Spleen (tissue), 11 donors: Measurements from ENCODE around the gene SEMA3E. TPM values are rescaled to one million over a fixed set of nuclear protein-coding genes. Genes with fewer than 3 reads are reported as not detected.

Source experiments
- DNase-seq: peaks from one replicate; pipeline ENCODE4 v3.0.0-alpha.2; 2020
- H3K27ac ChIP-seq, 8 donors: fragments of 200-600 bp; sonication (generic) in 7 of 8; 1 replicate in 4 of 8; 2 replicates in 4 of 8; pipeline versions ENCODE4 v1.5.0 to v1.8.0; 2016 to 2021; ENCODE audit warnings: inconsistent platforms in 4 of 8, mild to moderate bottlenecking in 4 of 8, moderate library complexity in 1 of 8
- H3K27me3 ChIP-seq, 7 donors: fragments of 200-600 bp; sonication (generic) in 6 of 7; replicated peaks in 1 of 7; 1 replicate in 4 of 7; 2 replicates in 3 of 7; pipeline versions ENCODE4 v1.5.0 to v1.8.0; 2016 to 2021; ENCODE audit warnings: inconsistent platforms in 3 of 7, mild to moderate bottlenecking in 1 of 7
- H3K36me3 ChIP-seq, 6 donors: fragments of 200-600 bp; sonication (generic) in 5 of 6; 1 replicate in 4 of 6; 2 replicates in 2 of 6; pipeline versions ENCODE4 v1.5.0 to v1.8.0; 2016 to 2021; ENCODE audit warnings: inconsistent platforms in 2 of 6
- H3K4me1 ChIP-seq, 6 donors: fragments of 200-600 bp; sonication (generic) in 5 of 6; 1 replicate in 3 of 6; 2 replicates in 3 of 6; pipeline versions ENCODE4 v1.5.0 to v1.8.0; 2016 to 2021; ENCODE audit warnings: inconsistent platforms in 3 of 6
- H3K4me3 ChIP-seq, 8 donors: fragments of 200-600 bp; sonication (generic) in 7 of 8; 1 replicate in 4 of 8; 2 replicates in 4 of 8; pipeline versions ENCODE4 v1.5.0 to v1.8.0; 2016 to 2021; ENCODE audit warnings: inconsistent platforms in 4 of 8, mild to moderate bottlenecking in 4 of 8, moderate library complexity in 2 of 8
- H3K9me3 ChIP-seq, 8 donors: fragments of 200-600 bp; sonication (generic) in 7 of 8; 1 replicate in 4 of 8; 2 replicates in 4 of 8; pipeline versions ENCODE4 v1.5.0 to v1.8.0; 2016 to 2021; ENCODE audit warnings: inconsistent platforms in 4 of 8
- POLR2A ChIP-seq, 3 donors: fragments of 450-650 bp; IDR thresholded peaks; one replicate each; pipeline ENCODE4 v1.5.1; 2017; ENCODE audit warnings: antibody characterized with exemption in 3 of 3, mild to moderate bottlenecking in 1 of 3
- POLR2AphosphoS5 ChIP-seq, 3 donors: sonication (generic); formaldehyde crosslinking; IDR thresholded peaks; one replicate each; pipeline ENCODE4 v1.5.1; 2017; ENCODE audit warnings: antibody characterized with exemption in 3 of 3
- WGBS, 5 donors: extraction: QIAGEN DNeasy Blood & Tissue Kit in 3 of 5; methylation state at CpG; one replicate each; pipeline versions ENCODE4 v1.1.5 to v1.1.7; 2013 to 2018; 5-methylcytosine and 5-hydroxymethylcytosine counted together
- intact Hi-C: fragments of 100-400 bp; cut with DNase I; formaldehyde crosslinking; loops from one replicate; pipeline ENCODE4 v1.15.0; 2023; ENCODE audit warnings: low total_unique reads
- polyA plus RNA-seq, 3 donors: library from polyadenylated mRNA; stranded (reverse); fragments of 200-250 nt; gene quantifications; one replicate each; pipeline ENCODE4 v1.2.1, GENCODE V29; 2013
- total RNA-seq, 7 donors: library from RNA; depleted of rRNA in 3 of 7; stranded (reverse); fragments of >200 nt in 3 of 7; fragmentation: NEBNext Ultra II Directional in 4 of 7; extraction: Animal tissue kit (Norgen Biotek cat#: 25700) in 4 of 7; gene quantifications; one replicate each; pipeline versions ENCODE4 v1.1.0 to v1.2.1, GENCODE V29; 2016 to 2021
- TF ChIP-seq, protein P1 (sequence below), 11 experiments: fragments of 200-600 bp in 7 of 11; fragments of 450-650 bp in 4 of 11; sonication (generic) in 4 of 11; IDR thresholded peaks in 8 of 11; conservative IDR thresholded peaks in 3 of 11; 1 replicate in 7 of 11; 2 replicates in 4 of 11; pipeline versions ENCODE4 v1.4.0 to v1.8.0; 2016 to 2021; ENCODE audit warnings: antibody characterized with exemption in 11 of 11, inconsistent platforms in 4 of 11, mild to moderate bottlenecking in 1 of 11
- donor health status: healthy with polysubstance abuse.
- donor health status: DM: no; HTN: no; CAD: no; lungs with moderate emphysema.
- donor health status: DM: no; HTN: no; CAD: no.
- donor health status: Bipolar disorder and iron deficiency.
- donor health status: healthy.
- donor health status: DM: no; HTN: no; CAD: no.
- donor health status: DM: yes; HTN: yes; CAD: no.

Gene SEMA3E
- total and polyA plus RNA-seq, 10 donors, result under 0.01 to 0.44 (median 0.29) TPM; not detected in 7

DNA sequence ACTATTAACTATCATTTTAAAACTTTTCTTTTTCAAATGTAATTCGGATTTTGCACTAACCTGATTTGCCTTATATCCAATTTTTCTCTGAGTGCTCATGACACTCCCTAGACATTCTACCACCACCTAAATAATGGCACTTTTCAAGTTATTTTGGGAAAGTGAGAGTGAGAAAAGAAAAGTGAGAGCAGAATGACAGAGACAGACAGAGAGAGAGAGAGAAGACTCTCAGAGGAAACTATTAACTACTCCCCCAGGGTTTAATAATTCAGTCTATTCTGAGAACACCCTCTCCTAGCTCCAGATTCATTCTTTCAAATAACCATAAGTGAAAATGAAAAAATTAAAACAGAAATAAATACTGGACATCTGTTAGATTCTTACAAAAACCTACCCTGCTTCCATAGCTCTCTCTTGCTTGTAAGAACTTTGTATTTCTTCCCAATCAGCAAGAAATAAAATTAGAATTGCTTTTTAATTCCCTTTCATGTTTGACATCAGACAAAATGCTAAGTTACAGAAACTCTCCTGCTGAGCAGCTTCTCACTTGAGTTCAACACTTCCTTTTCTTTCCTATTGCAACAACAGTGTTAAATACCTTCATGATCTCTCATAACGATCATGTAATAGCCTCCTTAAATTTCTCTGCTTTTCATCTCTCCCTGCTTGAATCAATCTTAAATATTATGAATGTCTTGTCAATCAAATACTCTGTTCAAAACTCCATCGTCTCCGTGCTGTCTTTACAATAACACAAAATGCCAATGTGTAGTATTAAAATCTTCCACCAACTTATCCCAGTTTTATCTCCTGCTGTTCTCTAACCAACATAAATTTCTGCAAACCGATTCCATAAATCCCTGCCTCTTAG is 191.7 kb downstream of the SEMA3E start:
- Histone ChIP-seq H3K36me3 (no peaks in the 10 kb centered on the region), H3K9me3 (no peaks in the 10 kb centered on the region), H3K4me1 (no peaks in the 10 kb centered on the region), H3K4me3 (no peak overlapping the region), H3K27ac (no peak overlapping the region), H3K27me3 (no peaks in the 10 kb centered on the region)
- TF ChIP-seq, protein P1, sequence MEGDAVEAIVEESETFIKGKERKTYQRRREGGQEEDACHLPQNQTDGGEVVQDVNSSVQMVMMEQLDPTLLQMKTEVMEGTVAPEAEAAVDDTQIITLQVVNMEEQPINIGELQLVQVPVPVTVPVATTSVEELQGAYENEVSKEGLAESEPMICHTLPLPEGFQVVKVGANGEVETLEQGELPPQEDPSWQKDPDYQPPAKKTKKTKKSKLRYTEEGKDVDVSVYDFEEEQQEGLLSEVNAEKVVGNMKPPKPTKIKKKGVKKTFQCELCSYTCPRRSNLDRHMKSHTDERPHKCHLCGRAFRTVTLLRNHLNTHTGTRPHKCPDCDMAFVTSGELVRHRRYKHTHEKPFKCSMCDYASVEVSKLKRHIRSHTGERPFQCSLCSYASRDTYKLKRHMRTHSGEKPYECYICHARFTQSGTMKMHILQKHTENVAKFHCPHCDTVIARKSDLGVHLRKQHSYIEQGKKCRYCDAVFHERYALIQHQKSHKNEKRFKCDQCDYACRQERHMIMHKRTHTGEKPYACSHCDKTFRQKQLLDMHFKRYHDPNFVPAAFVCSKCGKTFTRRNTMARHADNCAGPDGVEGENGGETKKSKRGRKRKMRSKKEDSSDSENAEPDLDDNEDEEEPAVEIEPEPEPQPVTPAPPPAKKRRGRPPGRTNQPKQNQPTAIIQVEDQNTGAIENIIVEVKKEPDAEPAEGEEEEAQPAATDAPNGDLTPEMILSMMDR (IDR thresholded peaks at IDR 0.05 in 8 of 11, conservative IDR thresholded peaks at IDR 0.05 in 3 of 11), result no peak
- TF ChIP-seq POLR2A (IDR thresholded peaks at IDR 0.05), result no peak
- no peak for TF ChIP-seq POLR2AphosphoS5 (IDR thresholded peaks at IDR 0.05)
- no peak for DNase-seq
- WGBS, 5 donors, result 35 to 47% (median 43%) methylated on average over 5 of the region's 5 CpGs
- intact Hi-C loops, result no loop called here

DNA sequence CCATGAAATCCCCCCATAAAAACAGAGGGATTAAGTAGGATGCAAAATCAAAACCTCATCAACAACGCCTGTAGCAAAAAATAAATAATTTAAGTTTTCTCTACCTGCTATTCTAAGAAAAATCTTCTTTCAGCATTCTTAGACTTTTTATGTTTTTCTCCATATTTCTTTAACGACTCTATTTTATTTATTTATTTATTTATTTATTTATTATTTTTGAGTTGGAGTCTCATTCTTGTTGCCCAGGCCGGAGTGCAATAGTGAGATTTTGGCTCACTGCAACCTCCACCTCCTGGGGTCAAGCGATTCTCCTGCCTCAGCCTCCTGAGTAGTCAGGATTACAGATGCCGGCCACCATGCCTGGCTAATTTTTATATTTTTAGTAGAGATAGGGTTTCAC is 192.5 kb downstream of the SEMA3E start:
- 79 to 89% (median 86%) methylated on average over 5 of the region's 5 CpGs for WGBS, 5 donors
- TF ChIP-seq POLR2AphosphoS5 (IDR thresholded peaks at IDR 0.05) (no peak), POLR2A (IDR thresholded peaks at IDR 0.05) (no peak)
- TF ChIP-seq, protein P1 (IDR thresholded peaks at IDR 0.05 in 8 of 11, conservative IDR thresholded peaks at IDR 0.05 in 3 of 11), result no peak
- intact Hi-C loops, result no loop called here

DNA sequence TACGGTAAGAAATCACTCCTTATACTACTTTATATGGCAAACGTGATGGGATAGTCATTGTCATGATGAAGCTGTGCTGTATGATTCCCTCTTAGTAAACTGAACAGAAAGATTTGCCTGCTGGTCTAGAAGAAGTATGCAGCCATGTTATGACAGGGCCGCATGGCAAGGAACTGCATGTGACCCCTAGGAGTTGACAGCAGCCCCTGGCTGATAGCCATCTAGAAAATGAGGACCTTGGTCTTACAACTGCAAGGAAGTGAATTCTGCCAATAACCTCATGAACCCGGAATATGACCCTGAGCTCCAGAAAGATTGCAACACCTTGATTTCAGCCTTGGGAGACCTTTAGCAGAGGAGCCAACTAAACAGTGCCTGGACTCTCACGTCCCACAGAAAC is 193.3 kb downstream of the SEMA3E start:
- H3K4me3 ChIP-seq, result no peak overlapping the region
- no peak for DNase-seq
- no peaks in the 10 kb centered on the region for H3K9me3 ChIP-seq
- no peaks in the 10 kb centered on the region for H3K4me1 ChIP-seq
- intact Hi-C loops, result no loop called here
- H3K36me3 ChIP-seq, result no peaks in the 10 kb centered on the region
- no peak overlapping the region for H3K27ac ChIP-seq
- no peak for TF ChIP-seq POLR2AphosphoS5 (IDR thresholded peaks at IDR 0.05)
- no peak for TF ChIP-seq POLR2A (IDR thresholded peaks at IDR 0.05)
- TF ChIP-seq, protein P1 (IDR thresholded peaks at IDR 0.05 in 8 of 11, conservative IDR thresholded peaks at IDR 0.05 in 3 of 11), result no peak
- WGBS, 5 donors, result 62 to 86% (median 76%) methylated on average over 5 of the region's 5 CpGs
- H3K27me3 ChIP-seq, result no peaks in the 10 kb centered on the region

More for the DNA sequence above, 192.5 kb downstream of the SEMA3E start:
- Histone ChIP-seq H3K27ac (no peak overlapping the region), H3K27me3 (no peaks in the 10 kb centered on the region), H3K4me1 (no peaks in the 10 kb centered on the region), H3K4me3 (no peak overlapping the region), H3K36me3 (no peaks in the 10 kb centered on the region), H3K9me3 (no peaks in the 10 kb centered on the region)
- no peak for DNase-seq

DNA sequence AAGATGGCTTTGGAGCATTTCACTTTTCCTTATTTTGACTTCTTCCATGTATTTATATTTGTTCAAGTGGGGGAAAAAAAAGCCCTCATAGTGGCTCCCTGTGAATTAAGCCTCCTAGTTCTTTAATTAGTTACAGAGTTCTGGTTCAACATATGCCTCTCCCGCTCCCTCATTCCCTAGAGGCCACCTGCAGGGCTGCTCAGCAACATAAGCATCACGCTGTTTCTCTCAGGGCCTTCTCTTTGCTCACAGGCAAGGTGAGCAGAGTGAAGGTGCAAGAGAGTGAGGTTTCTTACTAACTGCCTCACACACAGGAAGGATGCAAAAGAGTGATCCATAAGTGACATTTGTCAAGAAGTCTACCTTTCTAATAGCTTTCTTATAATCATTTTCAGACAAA is 196.7 kb downstream of the SEMA3E start:
- DNase-seq, result no peak
- H3K27ac ChIP-seq, result no peak overlapping the region
- H3K27me3 ChIP-seq, result no peaks in the 10 kb centered on the region
- H3K4me1 ChIP-seq, result no peaks in the 10 kb centered on the region
- no peak overlapping the region for H3K4me3 ChIP-seq
- 58 to 76% (median 67%) methylated on average over 2 of the region's 2 CpGs for WGBS, 5 donors
- H3K36me3 ChIP-seq, result no peaks in the 10 kb centered on the region
- TF ChIP-seq, protein P1 (IDR thresholded peaks at IDR 0.05 in 8 of 11, conservative IDR thresholded peaks at IDR 0.05 in 3 of 11), result no peak
- TF ChIP-seq POLR2A (IDR thresholded peaks at IDR 0.05) (no peak), POLR2AphosphoS5 (IDR thresholded peaks at IDR 0.05) (no peak)
- H3K9me3 ChIP-seq, result no peaks in the 10 kb centered on the region
- intact Hi-C loops, result no loop called here
